Panc1 (cell line): ENCODE measurements around the gene UGDH. TPM values are rescaled to one million over a fixed set of nuclear protein-coding genes. Genes with fewer than 3 reads are reported as not detected.

ENCODE experiments used
- ATAC-seq: fragments of 200-7000 bp; cut with Tn5 transposase; 2 replicates; pipeline ENCODE4 v1.9.1; 2020; ENCODE audit warnings: mild to moderate bottlenecking, moderate library complexity
- BruUV-seq: library from RNA; stranded (reverse); fragments of 400-500 nt; replicated peaks from 2 replicates; lab custom pipeline; 2021; lab: Mats Ljungman, UMichigan
- CTCF ChIA-PET: fragments of 300-600 bp; sonication (Branson Sonifier 250); formaldehyde crosslinking; loops from one replicate; lab custom pipeline; 2022; ENCODE audit warnings: antibody characterized with exemption; lab: Charles Lee
- POLR2A ChIA-PET: fragments of 300-600 bp; sonication (Branson Sonifier 250); formaldehyde crosslinking; loops from one replicate; lab custom pipeline; 2022; ENCODE audit warnings: antibody characterized with exemption; lab: Charles Lee
- DNase-seq: peaks from one replicate; pipeline ENCODE4 v3.0.0-alpha.2; 2010; ENCODE audit warnings: low read depth, low spot score
- H3K27ac ChIP-seq: 2 replicates; pipeline ENCODE4 v1.5.1; 2011; ENCODE audit warnings: mild to moderate bottlenecking, low read length, inconsistent platforms
- H3K27me3 ChIP-seq: fragments of 200-500 bp; sonication (Bioruptor generic); 2 replicates; pipeline ENCODE4 v1.6.0; 2014; ENCODE audit warnings: low read length, inconsistent platforms; ENCODE audit not compliant: control insufficient read depth, insufficient read depth
- H3K36me3 ChIP-seq: fragments of 200-500 bp; sonication (Bioruptor generic); 2 replicates; pipeline ENCODE4 v1.5.1; 2014; ENCODE audit warnings: inconsistent platforms, mild to moderate bottlenecking, low read length, moderate library complexity; ENCODE audit not compliant: control insufficient read depth, insufficient read depth
- H3K4me1 ChIP-seq: 2 replicates; pipeline ENCODE4 v1.5.1; 2011; ENCODE audit warnings: inconsistent platforms, mild to moderate bottlenecking, low read length, moderate library complexity; ENCODE audit not compliant: control insufficient read depth, insufficient read depth
- H3K4me3 ChIP-seq, 2 experiments: 2 replicates each; pipeline ENCODE4 v1.5.1; 2011 to 2012; ENCODE audit warnings: low read depth in 2 of 2, low read length in 2 of 2, mild to moderate bottlenecking in 2 of 2, inconsistent platforms in 1 of 2, moderate library complexity in 1 of 2
- H3K9me3 ChIP-seq: fragments of 200-500 bp; sonication (Bioruptor generic); 2 replicates; pipeline ENCODE4 v1.5.1; 2014; ENCODE audit warnings: low read depth, mild to moderate bottlenecking, inconsistent platforms, low read length, moderate library complexity; ENCODE audit not compliant: control insufficient read depth, insufficient read depth
- POLR2AphosphoS5 ChIP-seq: IDR thresholded peaks from 2 replicates; pipeline ENCODE4 v1.6.1; 2012; ENCODE audit warnings: mild to moderate bottlenecking, low read depth, low read length, moderate library complexity
- SIN3A ChIP-seq: IDR thresholded peaks from 2 replicates; pipeline ENCODE4 v1.6.1; 2012; ENCODE audit warnings: low read depth, mild to moderate bottlenecking, low read length, moderate library complexity, borderline replicate concordance; ENCODE audit not compliant: insufficient read depth
- TCF7L2 ChIP-seq: IDR thresholded peaks from 2 replicates; pipeline ENCODE4 v1.6.1; 2011; ENCODE audit warnings: mild to moderate bottlenecking, low read depth, low read length, inconsistent platforms
- in situ Hi-C: cut with HindIII; loops from 2 replicates; pipeline ENCODE4 v1.10.0; 2016; ENCODE audit warnings: low sequenced_read_pairs, low pct_unique_long_range_greater_than_20kb
- intact Hi-C: fragments of 100-400 bp; cut with micrococcal nuclease; formaldehyde crosslinking; loops from one replicate; pipeline ENCODE4 v1.10.0; 2022; ENCODE audit not compliant: unreplicated experiment
- total RNA-seq: library from RNA; stranded (reverse); gene quantifications from one replicate; pipeline ENCODE4 v1.2.1, GENCODE V29; 2021; ENCODE audit not compliant: unreplicated experiment
- TF ChIP-seq, protein P1 (sequence below): fragments of 450-650 bp; IDR thresholded peaks from 2 replicates; pipeline ENCODE4 v1.5.1; 2017; ENCODE audit warnings: mild to moderate bottlenecking
- TF ChIP-seq, protein P2 (sequence below), 2 experiments: IDR thresholded peaks; 2 replicates each; pipeline ENCODE4 v1.6.1; 2011 to 2012; ENCODE audit warnings: low read depth in 2 of 2, control low read depth in 1 of 2, low read length in 1 of 2, mild to moderate bottlenecking in 1 of 2, moderate library complexity in 1 of 2; ENCODE audit not compliant: insufficient read depth in 1 of 2

The UGDH gene
- total RNA-seq, 1 experiment from 2014 or later, result 373 TPM

DNA sequence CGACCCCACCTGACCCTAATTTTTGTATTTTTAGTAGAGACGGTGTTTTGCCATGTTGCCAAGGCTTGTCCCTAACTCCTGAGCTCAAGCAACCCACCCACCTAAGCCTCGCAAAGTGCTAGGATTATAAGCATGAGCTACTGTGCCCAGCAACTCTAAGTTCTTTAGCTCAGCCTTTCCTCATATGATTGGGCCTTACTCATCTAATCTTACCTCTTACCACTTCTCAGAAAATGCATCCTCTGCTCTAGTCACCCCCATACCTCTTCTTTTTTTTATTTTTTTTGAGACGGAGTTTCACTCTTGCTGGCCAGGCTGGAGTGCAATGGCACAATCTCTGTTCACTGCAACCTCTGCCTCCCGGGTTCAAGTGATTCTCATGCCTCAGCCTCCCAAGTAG, 35.6 kb upstream of the UGDH start:
- CTCF ChIA-PET, result no interaction called here

DNA sequence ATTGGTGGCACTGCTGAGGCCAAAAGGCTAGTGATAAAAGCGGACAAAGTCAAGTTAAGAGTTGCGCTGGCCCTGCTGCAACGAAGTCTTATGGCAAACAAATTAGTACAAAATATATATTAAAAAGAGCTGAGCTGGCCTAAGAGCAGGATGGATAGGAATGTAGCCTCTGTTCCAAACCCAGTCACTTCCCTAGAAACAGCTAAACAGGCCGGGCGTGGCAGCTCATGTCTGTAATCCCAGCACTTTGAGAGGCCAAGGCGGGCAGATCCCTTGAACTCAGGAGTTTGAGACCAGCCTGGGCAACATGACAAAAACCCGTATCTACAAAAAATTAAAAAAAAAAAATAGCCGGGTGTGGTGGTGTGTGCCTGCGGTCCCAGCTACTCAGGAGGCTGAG, 32.4 kb upstream of the UGDH start:
- no peaks in the 10 kb centered on the region for H3K36me3 ChIP-seq
- POLR2A ChIA-PET, result interaction anchor here (0.5 to 0.6 kb wide), 2 partner anchors 63 to 100 kb away, joined by 6 read pairs; no protein-coding TSS in a partner anchor
- no peak for DNase-seq
- H3K9me3 ChIP-seq, result no peaks in the 10 kb centered on the region
- no peak for ATAC-seq
- in situ Hi-C loops (no loop called here), intact Hi-C loops (no loop called here)
- no peak overlapping the region for H3K4me3 ChIP-seq
- no TSS peak for BruUV-seq
- H3K27me3 ChIP-seq, result no peaks in the 10 kb centered on the region
- CTCF ChIA-PET, result no interaction called here
- peak overlapping the region; percentile 46; the same call in 1 of the 2 replicates for H3K27ac ChIP-seq
- peaks cover 8% of the 10 kb centered on the region for H3K4me1 ChIP-seq
- TF ChIP-seq, protein P1, sequence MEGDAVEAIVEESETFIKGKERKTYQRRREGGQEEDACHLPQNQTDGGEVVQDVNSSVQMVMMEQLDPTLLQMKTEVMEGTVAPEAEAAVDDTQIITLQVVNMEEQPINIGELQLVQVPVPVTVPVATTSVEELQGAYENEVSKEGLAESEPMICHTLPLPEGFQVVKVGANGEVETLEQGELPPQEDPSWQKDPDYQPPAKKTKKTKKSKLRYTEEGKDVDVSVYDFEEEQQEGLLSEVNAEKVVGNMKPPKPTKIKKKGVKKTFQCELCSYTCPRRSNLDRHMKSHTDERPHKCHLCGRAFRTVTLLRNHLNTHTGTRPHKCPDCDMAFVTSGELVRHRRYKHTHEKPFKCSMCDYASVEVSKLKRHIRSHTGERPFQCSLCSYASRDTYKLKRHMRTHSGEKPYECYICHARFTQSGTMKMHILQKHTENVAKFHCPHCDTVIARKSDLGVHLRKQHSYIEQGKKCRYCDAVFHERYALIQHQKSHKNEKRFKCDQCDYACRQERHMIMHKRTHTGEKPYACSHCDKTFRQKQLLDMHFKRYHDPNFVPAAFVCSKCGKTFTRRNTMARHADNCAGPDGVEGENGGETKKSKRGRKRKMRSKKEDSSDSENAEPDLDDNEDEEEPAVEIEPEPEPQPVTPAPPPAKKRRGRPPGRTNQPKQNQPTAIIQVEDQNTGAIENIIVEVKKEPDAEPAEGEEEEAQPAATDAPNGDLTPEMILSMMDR, result no peak
- TF ChIP-seq, protein P2, sequence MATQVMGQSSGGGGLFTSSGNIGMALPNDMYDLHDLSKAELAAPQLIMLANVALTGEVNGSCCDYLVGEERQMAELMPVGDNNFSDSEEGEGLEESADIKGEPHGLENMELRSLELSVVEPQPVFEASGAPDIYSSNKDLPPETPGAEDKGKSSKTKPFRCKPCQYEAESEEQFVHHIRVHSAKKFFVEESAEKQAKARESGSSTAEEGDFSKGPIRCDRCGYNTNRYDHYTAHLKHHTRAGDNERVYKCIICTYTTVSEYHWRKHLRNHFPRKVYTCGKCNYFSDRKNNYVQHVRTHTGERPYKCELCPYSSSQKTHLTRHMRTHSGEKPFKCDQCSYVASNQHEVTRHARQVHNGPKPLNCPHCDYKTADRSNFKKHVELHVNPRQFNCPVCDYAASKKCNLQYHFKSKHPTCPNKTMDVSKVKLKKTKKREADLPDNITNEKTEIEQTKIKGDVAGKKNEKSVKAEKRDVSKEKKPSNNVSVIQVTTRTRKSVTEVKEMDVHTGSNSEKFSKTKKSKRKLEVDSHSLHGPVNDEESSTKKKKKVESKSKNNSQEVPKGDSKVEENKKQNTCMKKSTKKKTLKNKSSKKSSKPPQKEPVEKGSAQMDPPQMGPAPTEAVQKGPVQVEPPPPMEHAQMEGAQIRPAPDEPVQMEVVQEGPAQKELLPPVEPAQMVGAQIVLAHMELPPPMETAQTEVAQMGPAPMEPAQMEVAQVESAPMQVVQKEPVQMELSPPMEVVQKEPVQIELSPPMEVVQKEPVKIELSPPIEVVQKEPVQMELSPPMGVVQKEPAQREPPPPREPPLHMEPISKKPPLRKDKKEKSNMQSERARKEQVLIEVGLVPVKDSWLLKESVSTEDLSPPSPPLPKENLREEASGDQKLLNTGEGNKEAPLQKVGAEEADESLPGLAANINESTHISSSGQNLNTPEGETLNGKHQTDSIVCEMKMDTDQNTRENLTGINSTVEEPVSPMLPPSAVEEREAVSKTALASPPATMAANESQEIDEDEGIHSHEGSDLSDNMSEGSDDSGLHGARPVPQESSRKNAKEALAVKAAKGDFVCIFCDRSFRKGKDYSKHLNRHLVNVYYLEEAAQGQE (IDR thresholded peaks at IDR 0.05; ENCODE audit: insufficient read depth in 1 of 2, low read depth in 2 of 2, low read length in 1 of 2), result no peak
- TF ChIP-seq POLR2AphosphoS5 (no peak), SIN3A (no peak), TCF7L2 (no peak)

More for the DNA sequence above, 35.6 kb upstream of the UGDH start:
- TF ChIP-seq, protein P2 (IDR thresholded peaks at IDR 0.05; ENCODE audit: insufficient read depth in 1 of 2, low read depth in 2 of 2, low read length in 1 of 2), result no peak
- TF ChIP-seq SIN3A (no peak), POLR2AphosphoS5 (no peak), TCF7L2 (no peak)
- TF ChIP-seq, protein P1, result no peak
- no TSS peak for BruUV-seq
- H3K9me3 ChIP-seq, result no peaks in the 10 kb centered on the region
- no peak overlapping the region for H3K4me3 ChIP-seq
- H3K27me3 ChIP-seq, result no peaks in the 10 kb centered on the region
- H3K4me1 ChIP-seq, result peaks cover 8% of the 10 kb centered on the region
- ATAC-seq, result no peak
- in situ Hi-C loops (no loop called here), intact Hi-C loops (no loop called here)
- no peak overlapping the region for H3K27ac ChIP-seq
- H3K36me3 ChIP-seq, result no peaks in the 10 kb centered on the region
- no peak for DNase-seq
- POLR2A ChIA-PET, result interaction anchor here (0.6 to 0.7 kb wide), 2 partner anchors 13 to 37 kb away, joined by 3 to 4 read pairs; no protein-coding TSS in a partner anchor
